Transverse colon (tissue), 4 donors: ENCODE results near the gene HERC3. TPM values are rescaled to one million over a fixed set of nuclear protein-coding genes. Genes with fewer than 3 reads are reported as not detected.

Experiments
- DNase-seq: peaks from one replicate; pipeline ENCODE4 v3.0.0-alpha.2; 2019
- H3K27ac ChIP-seq, 4 donors: fragments of 200-600 bp; sonication (generic); 2 replicates each; pipeline ENCODE4 v1.5.1; 2016 to 2018; ENCODE audit warnings: inconsistent platforms in 4 of 4
- H3K27me3 ChIP-seq: fragments of 200-600 bp; sonication (generic); 2 replicates; pipeline ENCODE4 v1.5.1; 2017; ENCODE audit warnings: inconsistent platforms
- H3K36me3 ChIP-seq, 4 donors: fragments of 200-600 bp; sonication (generic); 2 replicates each; pipeline ENCODE4 v1.5.1; 2017 to 2019; ENCODE audit warnings: inconsistent platforms in 4 of 4
- H3K4me1 ChIP-seq, 4 donors: fragments of 200-600 bp; sonication (generic); 2 replicates each; pipeline ENCODE4 v1.5.1; 2017 to 2020; ENCODE audit warnings: inconsistent platforms in 4 of 4
- H3K4me3 ChIP-seq, 4 donors: fragments of 200-600 bp; sonication (generic); 1 replicate in 1 of 4; 2 replicates in 3 of 4; pipeline versions ENCODE4 v1.5.1 to v1.6.1; 2017 to 2019; ENCODE audit warnings: inconsistent platforms in 4 of 4
- H3K9me3 ChIP-seq, 2 donors: fragments of 200-600 bp; sonication (generic); 2 replicates each; pipeline ENCODE4 v1.5.1; 2017 to 2019; ENCODE audit warnings: inconsistent platforms in 2 of 2
- EP300 ChIP-seq: sonication (generic); formaldehyde crosslinking; IDR thresholded peaks from one replicate; pipeline ENCODE4 v1.6.1; 2017; ENCODE audit warnings: antibody characterized with exemption, low read depth
- POLR2A ChIP-seq: fragments of 450-650 bp; IDR thresholded peaks from one replicate; pipeline ENCODE4 v1.6.1; 2016; ENCODE audit warnings: antibody characterized with exemption, mild to moderate bottlenecking, moderate library complexity
- POLR2AphosphoS5 ChIP-seq, 3 donors: sonication (generic); formaldehyde crosslinking; IDR thresholded peaks; one replicate each; pipeline ENCODE4 v1.6.1; 2016; ENCODE audit warnings: antibody characterized with exemption in 3 of 3
- WGBS, 2 donors: methylation state at CpG; one replicate each; pipeline ENCODE4 v1.1.5; 2018; ENCODE audit warnings: low coverage in 1 of 2; 5-methylcytosine and 5-hydroxymethylcytosine counted together
- in situ Hi-C, 4 donors: fragments of 200-750 bp; cut with MboI; loops; one replicate each; pipeline versions ENCODE4 v1.15.0 to v1.15.1; 2017; ENCODE audit warnings: low sequenced_read_pairs in 3 of 4, low pct_ligation_motif_present in 1 of 4, low pct_unique_long_range_greater_than_20kb in 1 of 4
- intact Hi-C: fragments of 100-400 bp; cut with DNase I; formaldehyde crosslinking; loops from one replicate; pipeline ENCODE4 v1.15.1; 2023; ENCODE audit warnings: low total_unique reads
- total RNA-seq, 4 donors: library from RNA; depleted of rRNA; stranded (reverse); fragments of >200 nt; gene quantifications; one replicate each; pipeline ENCODE4 v1.1.0, GENCODE V29; 2016
- TF ChIP-seq, protein P1 (sequence below), 5 experiments: fragments of 200-600 bp in 3 of 5; fragments of 450-650 bp in 2 of 5; sonication (generic) in 3 of 5; IDR thresholded peaks; 1 replicate in 2 of 5; 2 replicates in 3 of 5; pipeline ENCODE4 v1.5.1; 2016 to 2017; ENCODE audit warnings: antibody characterized with exemption in 5 of 5, inconsistent platforms in 3 of 5, mild to moderate bottlenecking in 2 of 5, moderate library complexity in 1 of 5

HERC3 gene
- total RNA-seq, 4 donors from 2014 or later: 38.9 to 64.1 (median 55.1) TPM

DNA sequence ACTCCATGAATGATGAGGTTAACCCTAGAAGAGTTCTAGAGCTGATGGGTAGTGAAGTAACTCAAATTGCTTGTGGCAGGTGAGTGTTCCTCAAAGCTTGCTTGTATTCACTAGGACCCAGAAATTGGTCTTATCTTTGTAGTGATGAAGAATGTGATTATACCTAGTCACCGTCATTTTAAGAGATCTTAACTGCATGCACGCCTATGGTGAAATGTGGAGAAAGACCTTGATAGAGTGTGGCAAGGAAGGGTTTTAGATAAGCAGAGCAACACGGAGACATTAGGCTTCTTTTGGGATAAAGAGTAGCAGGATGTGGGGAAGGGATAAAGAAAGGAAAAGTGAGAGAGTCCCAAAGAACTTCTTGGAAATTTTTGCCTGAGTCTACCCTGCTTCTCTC lies 62.9 kb downstream of the HERC3 start:
- 89 to 95% methylated on average over 3 of the region's 3 CpGs for WGBS, 2 donors
- H3K9me3 ChIP-seq: no peaks in the 10 kb centered on the region
- H3K4me3 ChIP-seq: no peak overlapping the region
- H3K4me1 ChIP-seq: peaks cover 0 to 18% (median 9%) of the 10 kb centered on the region in 4 donors
- no peak overlapping the region for H3K27ac ChIP-seq
- in situ Hi-C loops: loop anchor here in 2 of 4 donors (10.0 to 25.0 kb wide), 2 partner anchors 118 to 120 kb away; no protein-coding TSS in a partner anchor
- H3K27me3 ChIP-seq: no peaks in the 10 kb centered on the region
- peaks cover 0 to 6% (median 3%) of the 10 kb centered on the region in 4 donors for H3K36me3 ChIP-seq
- no peak for DNase-seq
- no peak for TF ChIP-seq POLR2AphosphoS5 (IDR thresholded peaks at IDR 0.05)
- TF ChIP-seq EP300: no peak
- TF ChIP-seq, protein P1, sequence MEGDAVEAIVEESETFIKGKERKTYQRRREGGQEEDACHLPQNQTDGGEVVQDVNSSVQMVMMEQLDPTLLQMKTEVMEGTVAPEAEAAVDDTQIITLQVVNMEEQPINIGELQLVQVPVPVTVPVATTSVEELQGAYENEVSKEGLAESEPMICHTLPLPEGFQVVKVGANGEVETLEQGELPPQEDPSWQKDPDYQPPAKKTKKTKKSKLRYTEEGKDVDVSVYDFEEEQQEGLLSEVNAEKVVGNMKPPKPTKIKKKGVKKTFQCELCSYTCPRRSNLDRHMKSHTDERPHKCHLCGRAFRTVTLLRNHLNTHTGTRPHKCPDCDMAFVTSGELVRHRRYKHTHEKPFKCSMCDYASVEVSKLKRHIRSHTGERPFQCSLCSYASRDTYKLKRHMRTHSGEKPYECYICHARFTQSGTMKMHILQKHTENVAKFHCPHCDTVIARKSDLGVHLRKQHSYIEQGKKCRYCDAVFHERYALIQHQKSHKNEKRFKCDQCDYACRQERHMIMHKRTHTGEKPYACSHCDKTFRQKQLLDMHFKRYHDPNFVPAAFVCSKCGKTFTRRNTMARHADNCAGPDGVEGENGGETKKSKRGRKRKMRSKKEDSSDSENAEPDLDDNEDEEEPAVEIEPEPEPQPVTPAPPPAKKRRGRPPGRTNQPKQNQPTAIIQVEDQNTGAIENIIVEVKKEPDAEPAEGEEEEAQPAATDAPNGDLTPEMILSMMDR (IDR thresholded peaks at IDR 0.05): no peak
- no peak for TF ChIP-seq POLR2A
- intact Hi-C loops: no loop called here

DNA sequence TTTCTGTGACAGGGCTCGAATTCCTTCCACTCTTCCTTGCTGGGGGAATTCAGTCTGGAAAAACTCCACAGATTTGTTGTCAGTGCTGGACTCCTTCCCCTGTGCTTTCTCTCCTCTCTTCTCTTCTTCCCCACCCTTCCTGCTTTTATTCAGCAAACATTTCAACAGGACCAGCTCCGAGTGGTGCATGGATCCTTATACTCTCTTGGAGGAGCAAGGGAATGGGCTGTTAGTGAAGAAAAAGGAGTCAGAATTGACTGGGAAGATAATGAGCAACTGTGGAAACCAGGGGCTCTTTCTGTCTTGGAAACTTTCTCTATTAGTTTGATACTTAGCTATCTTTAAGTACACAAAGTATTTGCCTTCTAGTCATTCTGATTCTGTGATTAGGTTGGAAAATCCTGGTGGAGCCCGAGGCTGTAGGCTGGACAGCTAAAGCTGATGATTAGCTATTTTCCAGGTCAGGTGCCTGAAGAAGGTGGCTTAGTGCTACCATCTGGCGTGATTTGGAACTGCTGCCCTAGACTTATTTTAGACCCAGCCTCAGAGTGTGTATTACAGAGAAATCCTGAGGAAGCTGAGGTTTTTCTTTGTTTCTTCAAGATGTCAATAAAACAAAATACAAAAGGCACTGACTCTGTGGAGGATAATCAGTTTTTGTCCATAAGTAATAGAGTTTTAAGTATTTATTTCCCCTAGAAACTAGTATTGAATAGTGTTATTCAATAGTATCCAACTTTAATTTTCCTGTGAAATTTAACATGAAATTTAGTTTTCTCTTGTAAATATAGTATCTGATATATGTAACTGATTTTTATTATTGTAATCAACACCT lies 67.0 kb downstream of the HERC3 start:
- TF ChIP-seq, protein P1 (IDR thresholded peaks at IDR 0.05): peak; percentile 71 to 76 (median 75)
- no peak for TF ChIP-seq POLR2A
- intact Hi-C loops (no loop called here), in situ Hi-C loops (loop anchor here in 2 of 4 donors (10.0 to 25.0 kb wide), 2 partner anchors 122 to 124 kb away; no protein-coding TSS in a partner anchor)
- Histone ChIP-seq H3K4me3 (no peak overlapping the region), H3K4me1 (peaks cover 0 to 21% (median 11%) of the 10 kb centered on the region in 4 donors), H3K27ac (peak overlapping the region; percentile 5 to 73 (median 50)), H3K36me3 (peaks cover 0 to 6% (median 3%) of the 10 kb centered on the region in 4 donors), H3K27me3 (no peaks in the 10 kb centered on the region), H3K9me3 (no peaks in the 10 kb centered on the region)
- peak; percentile 45 for DNase-seq
- 22 to 35% methylated on average over 3 to 4 of the region's 4 CpGs for WGBS, 2 donors

DNA sequence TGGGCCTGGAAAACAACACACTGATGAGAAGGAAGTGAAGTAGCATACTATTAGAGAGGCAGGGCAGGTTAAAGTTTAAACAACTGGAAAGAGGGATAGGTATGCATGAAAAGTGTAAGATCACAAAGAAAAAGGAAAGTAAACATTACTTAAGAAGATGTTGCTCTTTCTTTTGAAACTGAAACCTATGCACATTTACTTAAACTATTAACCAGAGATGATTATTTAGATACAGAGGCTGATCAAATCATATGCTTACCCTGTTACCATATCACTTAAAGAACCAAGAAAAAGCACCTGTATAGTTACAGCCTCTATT lies 67.6 kb downstream of the HERC3 start:
- intact Hi-C loops (loop anchor here (5.0 kb wide), 1 partner anchor 123 kb away; no protein-coding TSS in a partner anchor), in situ Hi-C loops (loop anchor here (5.0 to 25.0 kb wide), 3 partner anchors 123 to 125 kb away; no protein-coding TSS in a partner anchor)
- no peak for DNase-seq
- H3K4me1 ChIP-seq: peaks cover 0 to 21% (median 11%) of the 10 kb centered on the region in 4 donors
- H3K27me3 ChIP-seq: no peaks in the 10 kb centered on the region
- peak overlapping the region in 3 of 4 donors; percentile 22 to 73 (median 52) for H3K27ac ChIP-seq
- peaks cover 0 to 8% (median 2%) of the 10 kb centered on the region in 4 donors for H3K36me3 ChIP-seq
- TF ChIP-seq POLR2A (no peak), EP300 (no peak), POLR2AphosphoS5 (IDR thresholded peaks at IDR 0.05) (no peak)
- TF ChIP-seq, protein P1 (IDR thresholded peaks at IDR 0.05): no peak
- H3K9me3 ChIP-seq: no peaks in the 10 kb centered on the region
- no peak overlapping the region for H3K4me3 ChIP-seq

DNA sequence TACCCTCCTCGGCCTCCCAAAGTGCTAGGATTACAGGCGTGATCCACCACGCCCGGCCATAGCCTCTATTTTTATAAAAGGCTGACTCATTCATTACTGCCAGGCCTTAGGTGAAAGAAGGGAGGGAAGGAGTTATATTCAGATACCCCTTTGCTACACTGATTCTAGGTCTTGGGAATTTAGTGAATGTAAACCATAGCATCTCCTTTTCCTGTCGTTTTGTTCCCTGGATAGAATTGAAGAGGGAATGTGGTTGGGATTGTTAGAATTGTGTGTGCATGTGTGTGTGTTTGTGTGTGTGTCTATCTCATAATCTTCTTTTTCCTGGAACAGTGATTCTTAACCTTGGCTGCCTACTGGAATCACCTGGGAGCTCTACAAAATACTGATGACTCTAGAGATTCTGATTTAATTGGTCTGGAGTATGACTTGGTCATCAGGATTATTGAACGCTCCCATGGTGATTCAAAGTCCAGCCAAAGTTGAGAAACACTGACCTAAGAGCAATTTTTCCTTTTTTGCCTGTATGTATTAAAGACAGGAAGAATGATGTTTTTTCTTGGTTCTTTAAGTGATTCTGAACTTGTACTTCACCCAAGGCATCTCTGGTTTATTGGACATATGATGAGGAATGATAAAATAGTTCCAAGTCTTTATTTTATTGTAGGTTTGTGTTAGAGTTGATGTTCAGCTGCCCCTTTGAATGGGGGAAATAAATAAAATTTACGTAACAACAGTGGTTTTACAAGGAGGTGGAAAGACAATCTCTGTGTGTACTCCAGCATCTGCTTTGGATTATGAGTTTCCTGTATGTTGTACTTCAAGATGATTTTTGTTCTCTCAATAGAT lies 68.4 kb downstream of the HERC3 start:
- DNase-seq: peak; percentile 26
- Histone ChIP-seq H3K27ac (peak overlapping the region in 3 of 4 donors; percentile 22 to 73 (median 52)), H3K36me3 (peaks cover 0 to 14% (median 0%) of the 10 kb centered on the region in 4 donors), H3K4me3 (no peak overlapping the region), H3K4me1 (peaks cover 0 to 21% (median 11%) of the 10 kb centered on the region in 4 donors), H3K27me3 (no peaks in the 10 kb centered on the region), H3K9me3 (no peaks in the 10 kb centered on the region)
- WGBS, 2 donors: 71 to 73% methylated on average over 1 to 7 of the region's 7 CpGs
- in situ Hi-C loops (loop anchor here in 3 of 4 donors (5.0 to 25.0 kb wide), 3 partner anchors 123 to 126 kb away; no protein-coding TSS in a partner anchor), intact Hi-C loops (loop anchor here (5.0 kb wide), 1 partner anchor 123 kb away; no protein-coding TSS in a partner anchor)
- TF ChIP-seq POLR2AphosphoS5 (IDR thresholded peaks at IDR 0.05) (no peak), EP300 (no peak), POLR2A (no peak)
- TF ChIP-seq, protein P1 (IDR thresholded peaks at IDR 0.05): no peak
